PC-9 (cell line): ENCODE data around the gene NPVF. TPM values are rescaled to one million over a fixed set of nuclear protein-coding genes. Genes with fewer than 3 reads are reported as not detected.
A peak's percentile ranks its signal among the peaks of the same experiment; 100 is the strongest.

Source experiments
- BruUV-seq: library from RNA; stranded (reverse); fragments of 400-500 nt; replicated peaks from 2 replicates; lab custom pipeline; 2021; lab: Mats Ljungman, UMichigan
- CTCF ChIA-PET: fragments of 300-600 bp; sonication (Branson Sonifier 250); formaldehyde crosslinking; loops from one replicate; lab custom pipeline; 2022; ENCODE audit warnings: antibody characterized with exemption; lab: Charles Lee
- POLR2A ChIA-PET: fragments of 300-600 bp; sonication (Branson Sonifier 250); formaldehyde crosslinking; loops from one replicate; lab custom pipeline; 2022; ENCODE audit warnings: antibody characterized with exemption; ENCODE audit not compliant: unreplicated experiment; lab: Charles Lee
- DNase-seq, 2 experiments: peaks; one replicate each; pipeline versions ENCODE4 v3.0.0 to v3.0.0-alpha.2; 2015 to 2022; ENCODE audit warnings: mixed read lengths in 1 of 2
- H2AFZ ChIP-seq: fragments of 200-600 bp; sonication (generic); 2 replicates; pipeline ENCODE4 v1.8.1; 2017; ENCODE audit warnings: antibody characterized with exemption
- H3F3A ChIP-seq: fragments of 200-600 bp; sonication (generic); 2 replicates; pipeline ENCODE4 v1.8.1; 2017; ENCODE audit warnings: antibody characterized with exemption, mild to moderate bottlenecking, low read depth; ENCODE audit not compliant: insufficient read depth
- H3K27ac ChIP-seq: fragments of 200-600 bp; sonication (generic); 2 replicates; pipeline ENCODE4 v1.6.1; 2016; ENCODE audit warnings: mixed run types
- H3K27me3 ChIP-seq: fragments of 200-600 bp; sonication (generic); 2 replicates; pipeline ENCODE4 v1.6.1; 2016; ENCODE audit warnings: low read depth, mixed run types; ENCODE audit not compliant: insufficient read depth
- H3K36me3 ChIP-seq: fragments of 200-600 bp; sonication (generic); 2 replicates; pipeline ENCODE4 v1.6.1; 2016; ENCODE audit warnings: low read depth, mixed run types
- H3K4me1 ChIP-seq: fragments of 200-600 bp; sonication (generic); replicated peaks from 2 replicates; pipeline ENCODE4 v1.6.1; 2016; ENCODE audit warnings: mixed run types; ENCODE audit not compliant: insufficient read depth
- H3K4me2 ChIP-seq: fragments of 200-600 bp; sonication (generic); 2 replicates; pipeline ENCODE4 v1.6.1; 2017; ENCODE audit warnings: mixed run types
- H3K4me3 ChIP-seq: fragments of 200-600 bp; sonication (generic); 2 replicates; pipeline ENCODE4 v1.6.1; 2016; ENCODE audit warnings: mixed run types
- H3K79me2 ChIP-seq: fragments of 200-600 bp; sonication (generic); 2 replicates; pipeline ENCODE4 v1.6.1; 2017; ENCODE audit warnings: low read depth, mixed run types
- H3K9me2 ChIP-seq: fragments of 200-600 bp; sonication (generic); 2 replicates; pipeline ENCODE4 v1.8.1; 2017; ENCODE audit warnings: mild to moderate bottlenecking; ENCODE audit not compliant: insufficient read depth
- H3K9me3 ChIP-seq: fragments of 200-600 bp; sonication (generic); 2 replicates; pipeline ENCODE4 v1.8.1; 2016; ENCODE audit warnings: low read depth; ENCODE audit not compliant: insufficient read depth
- H4K20me1 ChIP-seq: fragments of 200-600 bp; sonication (generic); 2 replicates; pipeline ENCODE4 v1.8.1; 2017; ENCODE audit not compliant: insufficient read depth
- CTCF ChIP-seq: fragments of 200-600 bp; sonication (generic); conservative IDR thresholded peaks from 2 replicates; pipeline ENCODE4 v1.6.1; 2017; ENCODE audit warnings: mixed run types, antibody characterized with exemption, mild to moderate bottlenecking, moderate library complexity
- EZH2 ChIP-seq: fragments of 200-600 bp; sonication (generic); IDR thresholded peaks from 2 replicates; pipeline ENCODE4 v1.8.0; 2017; ENCODE audit warnings: antibody characterized with exemption, low read depth
- intact Hi-C: fragments of 100-400 bp; cut with micrococcal nuclease; formaldehyde crosslinking; loops from one replicate; pipeline ENCODE4 v1.10.0; 2022; ENCODE audit not compliant: unreplicated experiment
- total RNA-seq: library from RNA; stranded (reverse); gene quantifications from 2 replicates; pipeline ENCODE4 v1.2.3, GENCODE V29; 2021

NPVF gene
- total RNA-seq, 1 experiment from 2014 or later = not detected

- Histone ChIP-seq H3K27me3 (peaks cover 44% of the 10 kb centered on the region), H3F3A (no peaks in the 10 kb centered on the region), H3K79me2 (no peaks in the 10 kb centered on the region), H3K4me1 (peaks cover 10% of the 10 kb centered on the region; the same call in 1 of the 2 replicates), H3K27ac (no peak overlapping the region), H3K9me3 (no peaks in the 10 kb centered on the region), H4K20me1 (no peaks in the 10 kb centered on the region), H3K4me3 (no peak overlapping the region), H3K9me2 (no peaks in the 10 kb centered on the region), H3K36me3 (no peaks in the 10 kb centered on the region), H3K4me2 (no peak overlapping the region), H2AFZ (no peak overlapping the region)
- no TSS peak for BruUV-seq
- no peak for TF ChIP-seq EZH2
- no peak for DNase-seq
- CTCF ChIA-PET = no interaction called here
- POLR2A ChIA-PET = no interaction called here
- intact Hi-C loops = no loop called here
These were observed 21.5 kb upstream of the NPVF start for GRCh38 chr7:25249772-25250171.

GRCh38 chr7:25246306-25246705 is 18.0 kb upstream of the NPVF start:
- Histone ChIP-seq H3K27me3 (peaks cover 53% of the 10 kb centered on the region), H3K9me2 (no peaks in the 10 kb centered on the region), H3K4me3 (no peak overlapping the region), H3K79me2 (no peaks in the 10 kb centered on the region), H3K4me2 (peak overlapping the region; percentile 24; the same call in 1 of the 2 replicates), H3K27ac (no peak overlapping the region), H3K9me3 (no peaks in the 10 kb centered on the region), H3K36me3 (no peaks in the 10 kb centered on the region), H3F3A (no peaks in the 10 kb centered on the region), H4K20me1 (no peaks in the 10 kb centered on the region), H3K4me1 (peaks cover 10% of the 10 kb centered on the region; the same call in 1 of the 2 replicates), H2AFZ (no peak overlapping the region)
- no peak for DNase-seq
- CTCF ChIA-PET = no interaction called here
- TF ChIP-seq CTCF (no peak), EZH2 (no peak)
- POLR2A ChIA-PET = no interaction called here
- no TSS peak for BruUV-seq
- intact Hi-C loops = no loop called here

GRCh38 chr7:25244254-25245033 is 16.2 kb upstream of the NPVF start:
- no peaks in the 10 kb centered on the region for H3K79me2 ChIP-seq
- no peak overlapping the region for H3K4me2 ChIP-seq
- no peak overlapping the region for H2AFZ ChIP-seq
- BruUV-seq = no TSS peak
- no peak overlapping the region for H3K4me3 ChIP-seq
- intact Hi-C loops = no loop called here
- H3K4me1 ChIP-seq = peaks cover 10% of the 10 kb centered on the region; the same call in 1 of the 2 replicates
- no peaks in the 10 kb centered on the region for H3K36me3 ChIP-seq
- ChIA-PET POLR2A (no interaction called here), CTCF (no interaction called here)
- TF ChIP-seq CTCF (no peak), EZH2 (no peak)
- no peaks in the 10 kb centered on the region for H3K9me3 ChIP-seq
- H3K27ac ChIP-seq = no peak overlapping the region
- H4K20me1 ChIP-seq = no peaks in the 10 kb centered on the region
- H3K9me2 ChIP-seq = no peaks in the 10 kb centered on the region
- H3K27me3 ChIP-seq = peaks cover 51% of the 10 kb centered on the region
- no peak for DNase-seq
- H3F3A ChIP-seq = no peaks in the 10 kb centered on the region
